Metanephros (tissue), 2 donors: ENCODE measurements around the gene MRPL55. TPM values are rescaled to one million over a fixed set of nuclear protein-coding genes. Genes with fewer than 3 reads are reported as not detected.

Experiments used
- small RNA-seq: library from RNA; depleted of rRNA; stranded (forward); fragments of <200 nt; gene quantifications from one replicate; pipeline ENCODE3, GENCODE V24; 2014; ENCODE audit warnings: low replicate concordance
- total RNA-seq: library from RNA; depleted of rRNA; stranded (reverse); fragments of >200 nt; gene quantifications from one replicate; pipeline ENCODE4 v1.2.3, GENCODE V29; 2014

The MRPL55 gene
- 75.3 TPM for total RNA-seq

GRCh38 chr1:228109073-228109961 is at the start of gene MRPL55:
TSS of gene MRPL55 (minus strand) at chr1:228109299. CDS start at chr1:228108260, 1,039 bp downstream.

GRCh38 chr1:228149406-228150119 is 40.5 kb upstream of the MRPL55 start, which contains the start of gene GJC2:
TSS of gene GJC2 (plus strand) at chr1:228149930. CDS start at chr1:228157759, 7,829 bp downstream.

GRCh38 chr1:228139931-228140723 is 31.0 kb upstream of the MRPL55 start, which contains the start of gene GUK1:
TSS of gene GUK1 (plus strand) at chr1:228140279. CDS start at chr1:228140303, 24 bp downstream.

GRCh38 chr1:228102791-228103620 is 6.1 kb downstream of the MRPL55 start, which contains the start of gene C1orf35:
TSS of gene C1orf35 (minus strand) at chr1:228103325. CDS start at chr1:228103227, 98 bp downstream.

GRCh38 chr1:228082214-228082917 is 26.7 kb downstream of the MRPL55 start, which contains the start of gene ARF1:
TSS of gene ARF1 (plus strand) at chr1:228082708. CDS start at chr1:228097115, 14,407 bp downstream.

Small RNAs within 50 kb of the gene (small RNA-seq; reads per million reads assigned to genes)
- not detected for gene AL359510.1

Other genes with a start within 250 kb of the MRPL55 start
- 2.0 TPM for gene WNT9A, start 161.4 kb downstream of the MRPL55 start, total RNA-seq
- 0.06 TPM for gene WNT3A, start 102.3 kb downstream of the MRPL55 start, total RNA-seq
- 242 TPM for gene ARF1, start 26.6 kb downstream of the MRPL55 start, total RNA-seq
- 13.2 TPM for gene C1orf35, start 6.0 kb downstream of the MRPL55 start, total RNA-seq
- 206 TPM for gene GUK1, start 31.0 kb upstream of the MRPL55 start, total RNA-seq
- gene GJC2, start 40.6 kb upstream of the MRPL55 start, total RNA-seq: 2.0 TPM
- gene IBA57, start 56.5 kb upstream of the MRPL55 start, total RNA-seq: 15.4 TPM
- 139 TPM for gene OBSCN, start 98.7 kb upstream of the MRPL55 start, total RNA-seq